Neural cell (in vitro differentiated cells): ENCODE measurements around the gene ADM.

ENCODE experiments used
- TF ChIP-seq, protein P1 (sequence below): IDR thresholded peaks from 2 replicates; pipeline ENCODE4 v1.6.1; 2012; ENCODE audit warnings: borderline replicate concordance
- TF ChIP-seq, protein P2 (sequence below): fragments of 450-650 bp; IDR thresholded peaks from 2 replicates; pipeline ENCODE4 v1.5.1; 2014; ENCODE audit warnings: antibody characterized with exemption, mild to moderate bottlenecking, moderate library complexity; ENCODE audit not compliant: poor library complexity, severe bottlenecking

DNA sequence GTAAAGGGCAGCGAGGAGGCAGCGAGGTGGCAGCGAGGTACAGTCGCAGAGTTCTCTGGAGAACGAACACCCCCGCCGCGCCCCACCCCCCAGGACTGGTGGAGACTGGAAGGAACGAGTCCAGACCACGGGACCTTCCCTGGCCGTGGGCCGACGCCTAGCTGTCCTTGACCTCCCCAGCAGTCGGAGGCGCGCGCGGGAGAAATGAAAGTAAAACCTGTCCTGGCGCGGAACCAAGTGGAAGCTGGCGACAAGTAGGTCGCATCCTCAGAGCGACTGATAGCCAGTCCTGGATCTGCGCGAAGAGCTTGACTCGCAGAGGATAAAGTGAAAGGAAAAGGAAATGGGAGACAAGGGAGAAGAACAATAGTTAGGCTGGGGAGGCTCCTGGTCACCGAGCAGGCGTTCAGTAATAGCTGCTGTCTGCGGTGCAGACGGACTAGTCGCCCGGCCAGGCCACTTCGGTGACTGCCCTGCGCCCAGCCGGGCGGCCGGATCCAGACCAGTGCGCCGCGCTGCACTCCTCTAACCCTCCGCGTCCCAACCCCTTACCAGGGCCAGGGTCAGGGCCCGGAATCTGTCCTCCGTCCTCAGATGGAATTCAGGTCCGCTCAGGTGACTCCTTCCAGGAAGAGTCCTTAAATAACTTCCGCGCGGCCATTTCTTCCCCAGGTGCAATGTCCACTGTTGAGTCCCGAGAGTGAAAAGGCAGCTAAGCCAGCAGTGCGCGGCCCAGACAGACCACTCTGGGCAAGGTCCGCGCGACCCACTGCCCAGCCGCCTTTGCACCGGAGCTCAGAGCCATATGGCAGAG is 1.9 kb upstream of the ADM start:
- TF ChIP-seq, protein P1, sequence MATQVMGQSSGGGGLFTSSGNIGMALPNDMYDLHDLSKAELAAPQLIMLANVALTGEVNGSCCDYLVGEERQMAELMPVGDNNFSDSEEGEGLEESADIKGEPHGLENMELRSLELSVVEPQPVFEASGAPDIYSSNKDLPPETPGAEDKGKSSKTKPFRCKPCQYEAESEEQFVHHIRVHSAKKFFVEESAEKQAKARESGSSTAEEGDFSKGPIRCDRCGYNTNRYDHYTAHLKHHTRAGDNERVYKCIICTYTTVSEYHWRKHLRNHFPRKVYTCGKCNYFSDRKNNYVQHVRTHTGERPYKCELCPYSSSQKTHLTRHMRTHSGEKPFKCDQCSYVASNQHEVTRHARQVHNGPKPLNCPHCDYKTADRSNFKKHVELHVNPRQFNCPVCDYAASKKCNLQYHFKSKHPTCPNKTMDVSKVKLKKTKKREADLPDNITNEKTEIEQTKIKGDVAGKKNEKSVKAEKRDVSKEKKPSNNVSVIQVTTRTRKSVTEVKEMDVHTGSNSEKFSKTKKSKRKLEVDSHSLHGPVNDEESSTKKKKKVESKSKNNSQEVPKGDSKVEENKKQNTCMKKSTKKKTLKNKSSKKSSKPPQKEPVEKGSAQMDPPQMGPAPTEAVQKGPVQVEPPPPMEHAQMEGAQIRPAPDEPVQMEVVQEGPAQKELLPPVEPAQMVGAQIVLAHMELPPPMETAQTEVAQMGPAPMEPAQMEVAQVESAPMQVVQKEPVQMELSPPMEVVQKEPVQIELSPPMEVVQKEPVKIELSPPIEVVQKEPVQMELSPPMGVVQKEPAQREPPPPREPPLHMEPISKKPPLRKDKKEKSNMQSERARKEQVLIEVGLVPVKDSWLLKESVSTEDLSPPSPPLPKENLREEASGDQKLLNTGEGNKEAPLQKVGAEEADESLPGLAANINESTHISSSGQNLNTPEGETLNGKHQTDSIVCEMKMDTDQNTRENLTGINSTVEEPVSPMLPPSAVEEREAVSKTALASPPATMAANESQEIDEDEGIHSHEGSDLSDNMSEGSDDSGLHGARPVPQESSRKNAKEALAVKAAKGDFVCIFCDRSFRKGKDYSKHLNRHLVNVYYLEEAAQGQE: no peak
- TF ChIP-seq, protein P2, sequence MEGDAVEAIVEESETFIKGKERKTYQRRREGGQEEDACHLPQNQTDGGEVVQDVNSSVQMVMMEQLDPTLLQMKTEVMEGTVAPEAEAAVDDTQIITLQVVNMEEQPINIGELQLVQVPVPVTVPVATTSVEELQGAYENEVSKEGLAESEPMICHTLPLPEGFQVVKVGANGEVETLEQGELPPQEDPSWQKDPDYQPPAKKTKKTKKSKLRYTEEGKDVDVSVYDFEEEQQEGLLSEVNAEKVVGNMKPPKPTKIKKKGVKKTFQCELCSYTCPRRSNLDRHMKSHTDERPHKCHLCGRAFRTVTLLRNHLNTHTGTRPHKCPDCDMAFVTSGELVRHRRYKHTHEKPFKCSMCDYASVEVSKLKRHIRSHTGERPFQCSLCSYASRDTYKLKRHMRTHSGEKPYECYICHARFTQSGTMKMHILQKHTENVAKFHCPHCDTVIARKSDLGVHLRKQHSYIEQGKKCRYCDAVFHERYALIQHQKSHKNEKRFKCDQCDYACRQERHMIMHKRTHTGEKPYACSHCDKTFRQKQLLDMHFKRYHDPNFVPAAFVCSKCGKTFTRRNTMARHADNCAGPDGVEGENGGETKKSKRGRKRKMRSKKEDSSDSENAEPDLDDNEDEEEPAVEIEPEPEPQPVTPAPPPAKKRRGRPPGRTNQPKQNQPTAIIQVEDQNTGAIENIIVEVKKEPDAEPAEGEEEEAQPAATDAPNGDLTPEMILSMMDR: no peak
